GM12878 (cell line): ENCODE results near the gene RAP1GDS1. TPM values are rescaled to one million over a fixed set of nuclear protein-coding genes. Genes with fewer than 3 reads are reported as not detected.

Experiments
- ATAC-seq: fragments of 200-7000 bp; cut with Tn5 transposase; 3 replicates; pipeline ENCODE4 v1.9.1; 2020; ENCODE audit warnings: mild to moderate bottlenecking, moderate library complexity
- BruUV-seq: library from RNA; stranded (reverse); fragments of 400-500 nt; replicated peaks from 2 replicates; lab custom pipeline; 2021; lab: Mats Ljungman, UMichigan
- CTCF ChIA-PET: fragments of 300-600 bp; sonication (Branson Sonifier 250); formaldehyde crosslinking; extraction: SDS; loops from one replicate; lab custom pipeline; 2021; ENCODE audit warnings: inconsistent platforms; lab: Yijun Ruan, JAX
- POLR2A ChIA-PET: fragments of 350-600 bp; formaldehyde crosslinking; extraction: SDS; loops from one replicate; lab custom pipeline; 2021; ENCODE audit warnings: inconsistent platforms; lab: Charles Lee
- RAD21 ChIA-PET: fragments of 300-600 bp; sonication (Branson Sonifier 250); formaldehyde crosslinking; loops from one replicate; lab custom pipeline; 2023; ENCODE audit warnings: antibody characterized with exemption; ENCODE audit not compliant: unreplicated experiment; lab: Charles Lee
- SMC1A ChIA-PET: fragments of 300-600 bp; sonication (Branson Sonifier 250); formaldehyde crosslinking; loops from one replicate; lab custom pipeline; 2023; ENCODE audit not compliant: unreplicated experiment, uncharacterized antibody; lab: Charles Lee
- DNase-seq: peaks from one replicate; pipeline ENCODE4 v3.0.0-alpha.2; 2011; ENCODE audit warnings: low read depth, low spot score
- FAIRE-seq: peaks from 3 replicates; lab custom pipeline; 2011; peaks lifted over from hg19 to GRCh38; lab: Jason Lieb, UNC
- H2AFZ ChIP-seq: 2 replicates; pipeline ENCODE4 v1.6.0; 2011; ENCODE audit warnings: low read depth, low read length, control low read depth; ENCODE audit not compliant: control insufficient read depth
- H3K27ac ChIP-seq: 2 replicates; pipeline ENCODE4 v1.5.1; 2011; ENCODE audit warnings: control low read depth; ENCODE audit not compliant: control insufficient read depth, insufficient read depth
- H3K27me3 ChIP-seq, 2 experiments: replicated peaks in 1 of 2; 2 replicates each; pipeline versions ENCODE4 v1.6.0 to v1.6.1; 2011; ENCODE audit warnings: low read length in 1 of 2; ENCODE audit not compliant: control insufficient read depth in 2 of 2, insufficient read depth in 2 of 2
- H3K36me3 ChIP-seq, 2 experiments: 2 replicates each; pipeline ENCODE4 v1.5.1; 2011; ENCODE audit warnings: low read length in 1 of 2; ENCODE audit not compliant: control insufficient read depth in 2 of 2, insufficient read depth in 2 of 2
- H3K4me1 ChIP-seq: 2 replicates; pipeline ENCODE4 v1.6.1; 2011; ENCODE audit warnings: mild to moderate bottlenecking, low read length, moderate library complexity, mixed read lengths; ENCODE audit not compliant: control insufficient read depth, insufficient read depth
- H3K4me2 ChIP-seq: 2 replicates; pipeline ENCODE4 v1.6.0; 2011; ENCODE audit warnings: control low read depth; ENCODE audit not compliant: control insufficient read depth, insufficient read depth
- H3K4me3 ChIP-seq: fragments of 200-600 bp; sonication (generic); 2 replicates; pipeline ENCODE4 v1.5.1; 2016
- H3K79me2 ChIP-seq: 2 replicates; pipeline ENCODE4 v1.6.0; 2011; ENCODE audit warnings: low read length; ENCODE audit not compliant: control insufficient read depth, insufficient read depth
- H3K9ac ChIP-seq: 2 replicates; pipeline ENCODE4 v1.8.0; 2011; ENCODE audit warnings: low read length, control low read depth, mixed read lengths; ENCODE audit not compliant: control insufficient read depth, insufficient read depth
- H3K9me3 ChIP-seq: replicated peaks from 3 replicates; pipeline ENCODE4 v1.5.1; 2011; ENCODE audit warnings: mild to moderate bottlenecking, low read length; ENCODE audit not compliant: control insufficient read depth, insufficient read depth
- H4K20me1 ChIP-seq: 2 replicates; pipeline ENCODE4 v1.6.0; 2011; ENCODE audit not compliant: control insufficient read depth, insufficient read depth
- BRCA1 ChIP-seq: IDR thresholded peaks from 2 replicates; pipeline ENCODE4 v1.6.1; 2011; ENCODE audit warnings: low read depth, low read length, improper control_type of control experiment
- EZH2 ChIP-seq: IDR thresholded peaks from 2 replicates; pipeline ENCODE4 v1.6.1; 2012; ENCODE audit warnings: low read depth, mild to moderate bottlenecking, control low read depth, inconsistent platforms, low read length, borderline replicate concordance; ENCODE audit not compliant: control insufficient read depth
- MYC ChIP-seq: IDR thresholded peaks from 2 replicates; pipeline ENCODE4 v1.6.1; 2011; ENCODE audit warnings: mild to moderate bottlenecking, low read length, moderate library complexity, inconsistent platforms; ENCODE audit not compliant: insufficient read depth, insufficient replicate concordance, insufficient read length, severe bottlenecking
- NBN ChIP-seq: fragments of 450-650 bp; IDR thresholded peaks from 2 replicates; pipeline ENCODE4 v1.6.1; 2016
- NFYA ChIP-seq: IDR thresholded peaks from 2 replicates; pipeline ENCODE4 v1.6.1; 2011; ENCODE audit warnings: low read depth, mild to moderate bottlenecking, low read length, improper control_type of control experiment, borderline replicate concordance
- NR2C1 ChIP-seq: fragments of 450-650 bp; IDR thresholded peaks from 2 replicates; pipeline ENCODE4 v1.6.1; 2017; ENCODE audit warnings: antibody characterized with exemption, mild to moderate bottlenecking, moderate library complexity
- RAD51 ChIP-seq: fragments of 450-650 bp; IDR thresholded peaks from 2 replicates; pipeline ENCODE4 v1.6.1; 2016; ENCODE audit warnings: moderate library complexity, mild to moderate bottlenecking, inconsistent platforms
- RELA ChIP-seq: fragments of 450-650 bp; IDR thresholded peaks from 2 replicates; pipeline ENCODE4 v1.8.0; 2014; ENCODE audit warnings: borderline replicate concordance; ENCODE audit not compliant: partially characterized antibody
- SMARCA5 ChIP-seq: fragments of 450-650 bp; IDR thresholded peaks from 2 replicates; pipeline ENCODE4 v1.6.1; 2017; ENCODE audit warnings: mild to moderate bottlenecking
- STAT3 ChIP-seq: IDR thresholded peaks from 2 replicates; pipeline ENCODE4 v1.6.1; 2011; ENCODE audit warnings: low read depth, low read length, improper control_type of control experiment
- TAF1 ChIP-seq: IDR thresholded peaks from 2 replicates; pipeline ENCODE4 v1.6.1; 2011; ENCODE audit warnings: mild to moderate bottlenecking, low read depth, low read length, borderline replicate concordance
- ZBTB11 ChIP-seq: fragments of 450-650 bp; formaldehyde crosslinking; IDR thresholded peaks from 2 replicates; pipeline ENCODE4 v1.5.0; 2022; ENCODE audit warnings: mild to moderate bottlenecking, missing genetic modification characterization
- WGBS: methylation state at CpG from one replicate; pipeline ENCODE4 v1.1.6; 2016; ENCODE audit warnings: low lambda C conversion rate; ENCODE audit not compliant: insufficient replicate concordance, insufficient coverage; ENCODE audit errors: missing lambda C conversion rate; 5-methylcytosine and 5-hydroxymethylcytosine counted together
- in situ Hi-C: fragments of 300-500 bp; cut with MboI; formaldehyde crosslinking; loops from 9 replicates; pipeline ENCODE4 v1.14.3; 2018; ENCODE audit warnings: mixed read lengths
- intact Hi-C: fragments of 100-400 bp; cut with micrococcal nuclease; formaldehyde crosslinking; loops from one replicate; pipeline ENCODE4 v1.14.2; 2022; ENCODE audit not compliant: unreplicated experiment
- polyA plus RNA-seq, 11 experiments: library from polyadenylated mRNA; depleted of rRNA in 4 of 11; unstranded in 6 of 11; stranded (reverse) in 5 of 11; fragments of >200 nt; fragmentation: Nextera tagmentation in 4 of 11; fragmentation: Illumina TruSeq in 1 of 11; extraction: Ambion mirVana in 4 of 11; extraction: Trizol in 1 of 11; gene quantifications; 1 replicate in 1 of 11; 2 replicates in 10 of 11; pipeline versions ENCODE4 v1.2.1 to v1.2.3, GENCODE V29; 2011 to 2016; ENCODE audit warnings: inconsistent platforms in 2 of 11, missing spikeins in 2 of 11, low read depth in 1 of 11
- total RNA-seq, 4 experiments: library from RNA; depleted of rRNA in 3 of 4; stranded (reverse); fragments of >200 nt in 3 of 4; fragmentation: Illumina TruSeq in 1 of 4; extraction: Trizol in 1 of 4; gene quantifications; 2 replicates each; pipeline versions ENCODE4 v1.2.1 to v1.2.3, GENCODE V29; 2013 to 2021
- TF ChIP-seq, protein P1 (sequence below): fragments of 450-650 bp; IDR thresholded peaks from 2 replicates; pipeline ENCODE4 v1.6.1; 2017; ENCODE audit warnings: antibody characterized with exemption, mild to moderate bottlenecking, moderate library complexity

Gene RAP1GDS1
- total and polyA plus RNA-seq, 10 of the 15 experiments (the other 5 are each of a cell fraction or from before 2014, with no cell fraction given) = 12.0 to 30.5 (median 20.7) TPM

GRCh38 chr4:98283219-98284189 is 22.3 kb downstream of the RAP1GDS1 start (continued):
- TF ChIP-seq, protein P1, sequence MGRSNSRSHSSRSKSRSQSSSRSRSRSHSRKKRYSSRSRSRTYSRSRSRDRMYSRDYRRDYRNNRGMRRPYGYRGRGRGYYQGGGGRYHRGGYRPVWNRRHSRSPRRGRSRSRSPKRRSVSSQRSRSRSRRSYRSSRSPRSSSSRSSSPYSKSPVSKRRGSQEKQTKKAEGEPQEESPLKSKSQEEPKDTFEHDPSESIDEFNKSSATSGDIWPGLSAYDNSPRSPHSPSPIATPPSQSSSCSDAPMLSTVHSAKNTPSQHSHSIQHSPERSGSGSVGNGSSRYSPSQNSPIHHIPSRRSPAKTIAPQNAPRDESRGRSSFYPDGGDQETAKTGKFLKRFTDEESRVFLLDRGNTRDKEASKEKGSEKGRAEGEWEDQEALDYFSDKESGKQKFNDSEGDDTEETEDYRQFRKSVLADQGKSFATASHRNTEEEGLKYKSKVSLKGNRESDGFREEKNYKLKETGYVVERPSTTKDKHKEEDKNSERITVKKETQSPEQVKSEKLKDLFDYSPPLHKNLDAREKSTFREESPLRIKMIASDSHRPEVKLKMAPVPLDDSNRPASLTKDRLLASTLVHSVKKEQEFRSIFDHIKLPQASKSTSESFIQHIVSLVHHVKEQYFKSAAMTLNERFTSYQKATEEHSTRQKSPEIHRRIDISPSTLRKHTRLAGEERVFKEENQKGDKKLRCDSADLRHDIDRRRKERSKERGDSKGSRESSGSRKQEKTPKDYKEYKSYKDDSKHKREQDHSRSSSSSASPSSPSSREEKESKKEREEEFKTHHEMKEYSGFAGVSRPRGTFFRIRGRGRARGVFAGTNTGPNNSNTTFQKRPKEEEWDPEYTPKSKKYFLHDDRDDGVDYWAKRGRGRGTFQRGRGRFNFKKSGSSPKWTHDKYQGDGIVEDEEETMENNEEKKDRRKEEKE = no peak

DNA sequence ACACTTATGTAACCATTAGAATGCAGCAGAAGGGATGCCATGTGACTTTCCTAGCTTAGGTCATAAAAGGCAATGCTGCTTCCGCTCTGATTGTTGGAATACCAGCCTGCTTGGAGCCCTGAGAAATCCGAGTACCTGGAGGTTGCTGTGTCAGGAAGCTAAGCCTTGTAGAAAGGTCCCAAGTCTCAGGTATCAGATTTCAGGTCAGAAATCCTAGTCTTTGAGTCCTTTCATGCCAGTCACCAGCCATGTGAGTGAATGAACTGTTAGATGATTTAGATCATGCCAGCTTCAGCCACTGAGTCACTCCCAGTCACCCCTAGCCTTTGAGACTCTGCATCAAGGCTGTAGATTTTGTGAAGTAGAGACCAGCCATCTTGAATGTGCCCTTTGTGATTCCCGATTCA is 23.5 kb downstream of the RAP1GDS1 start:
- Histone ChIP-seq H3K36me3 (no peaks in the 10 kb centered on the region), H3K9ac (no peak overlapping the region), H3K27ac (no peak overlapping the region), H2AFZ (no peak overlapping the region), H3K4me1 (peaks cover 4% of the 10 kb centered on the region; the same call in 1 of the 2 replicates), H3K79me2 (peaks cover 4% of the 10 kb centered on the region), H3K4me3 (no peak overlapping the region), H3K27me3 (no peaks in the 10 kb centered on the region), H3K4me2 (no peak overlapping the region), H3K9me3 (no peaks in the 10 kb centered on the region; the same call in 2 of the 3 replicates), H4K20me1 (no peaks in the 10 kb centered on the region)
- in situ Hi-C loops (no loop called here), intact Hi-C loops (no loop called here)
- no peak for ATAC-seq
- DNase-seq = no peak
- no TSS peak for BruUV-seq
- POLR2A ChIA-PET = no interaction called here
- WGBS = 96% methylated on average over 3 of the region's 3 CpGs
- SMC1A ChIA-PET = interaction anchor here (1.8 to 2.1 kb wide), 3 partner anchors 11 to 22 kb away, joined by 4 to 9 read pairs (median 5); no protein-coding TSS in a partner anchor
- RAD21 ChIA-PET = interaction anchor here (0.7 kb wide), 1 partner anchor 22 kb away, joined by 3 read pairs; no protein-coding TSS in a partner anchor
- FAIRE-seq = no peak
- CTCF ChIA-PET = interaction anchor here (1.4 kb wide), 1 partner anchor 9 kb away, joined by 3 read pairs; no protein-coding TSS in a partner anchor
- TF ChIP-seq BRCA1 = no peak
- TF ChIP-seq SMARCA5 = no peak
- no peak for TF ChIP-seq ZBTB11 (CRISPR knock-in tag)
- no peak for TF ChIP-seq NR2C1
- TF ChIP-seq NFYA = no peak
- TF ChIP-seq RELA = no peak
- TF ChIP-seq MYC = no peak
- TF ChIP-seq TAF1 = no peak
- TF ChIP-seq RAD51 = no peak
- no peak for TF ChIP-seq NBN
- no peak for TF ChIP-seq STAT3
- no peak for TF ChIP-seq EZH2
